ENCODE data around the gene CEPT1. TPM values are rescaled to one million over a fixed set of nuclear protein-coding genes. Genes with fewer than 3 reads are reported as not detected.
A peak's percentile ranks its signal among the peaks of the same experiment; 100 is the strongest.

Gene CEPT1
- total and polyA plus RNA-seq, 2 of the 4 experiments (the other 2 are of a cell fraction): 13.3 to 27.4 TPM

DNA sequence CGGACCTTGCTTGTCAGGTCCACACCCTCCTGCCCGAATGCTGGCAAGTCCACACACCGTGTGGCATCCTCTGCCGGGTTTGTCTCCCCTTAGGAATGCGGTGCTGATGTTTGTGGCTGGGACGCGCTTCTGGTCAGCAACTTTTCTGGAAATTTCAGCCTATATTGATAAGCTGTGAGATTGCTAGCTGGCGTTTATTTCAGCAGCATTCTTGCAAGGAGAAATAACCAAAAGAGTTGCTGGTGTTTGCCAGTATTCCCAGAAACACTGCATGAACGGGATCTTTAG is 601 bp downstream of the CEPT1 start:
- ATAC-seq (ENCODE audit: low read depth) (no peak; the same call in 1 of the 2 replicates), DNase-seq (peak; percentile 36)
- Histone ChIP-seq H2BK15ac (ENCODE audit: low read depth, low read length) (no peak overlapping the region), H3K4me2 (ENCODE audit: low read depth, low read length) (peak overlapping the region; percentile 56), H4K91ac (ENCODE audit: insufficient read depth, low read depth, low read length) (no peak overlapping the region), H3K9me1 (ENCODE audit: insufficient read depth, low read length) (peaks cover 3% of the 10 kb centered on the region; the same call in 1 of the 2 replicates), H3K4me1 (ENCODE audit: control insufficient read depth, insufficient read depth, low read length) (peaks cover 2% of the 10 kb centered on the region), H3K4ac (ENCODE audit: low read depth, low read length) (peak overlapping the region; percentile 91), H3K27me3 (ENCODE audit: control insufficient read depth, insufficient read depth, low read length) (no peaks in the 10 kb centered on the region), H3K9ac (ENCODE audit: low read depth, low read length) (peak overlapping the region; percentile 90), H3K14ac (replicated peaks; ENCODE audit: low read depth, low read length) (peak overlapping the region; percentile 23), H3K9me3 (ENCODE audit: control insufficient read depth, insufficient read depth, low read length) (no peaks in the 10 kb centered on the region), H3K79me1 (ENCODE audit: low read depth in 1 of 2, low read length in 2 of 2) (peaks cover 7 to 48% of the 10 kb centered on the region in 2 experiments; a peak in 3 of 4 replicates), H2BK5ac (ENCODE audit: low read depth, low read length, poor library complexity, severe bottlenecking) (peak overlapping the region; percentile 1), H3K36me3 (ENCODE audit: control insufficient read depth, insufficient read depth, low read length) (no peaks in the 10 kb centered on the region), H4K20me1 (ENCODE audit: insufficient read depth, low read length) (peaks cover 9% of the 10 kb centered on the region; the same call in 1 of the 2 replicates), H3K4me3 (ENCODE audit: insufficient read depth, low read depth, low read length) (peak overlapping the region; percentile 77), H3K27ac (ENCODE audit: insufficient read depth, low read length) (peak overlapping the region; percentile 80), H2AK9ac (replicated peaks; ENCODE audit: low read depth, low read length, poor library complexity) (peak overlapping the region; percentile 29), H2AFZ (replicated peaks; ENCODE audit: low read length, poor library complexity) (peak overlapping the region; percentile 100), H3K18ac (ENCODE audit: low read depth, low read length) (no peak overlapping the region), H2BK20ac (ENCODE audit: low read depth, low read length) (no peak overlapping the region), H3K56ac (ENCODE audit: extremely low read depth, insufficient read depth, low read length) (peak overlapping the region; percentile 56; the same call in 1 of the 2 replicates), H2AK5ac (ENCODE audit: low read depth, low read length) (no peak overlapping the region), H2BK120ac (ENCODE audit: low read depth, low read length) (no peak overlapping the region), H3K23ac (ENCODE audit: low read depth, low read length) (peak overlapping the region; percentile 87), H4K5ac (ENCODE audit: low read depth, low read length) (no peak overlapping the region), H4K8ac (ENCODE audit: low read depth in 2 of 2, low read length in 2 of 2) (peak overlapping the region; percentile 43 to 95; a peak in 3 of 4 replicates)
- no TSS peak for BruUV-seq (replicated peaks)
- ChIA-PET POLR2A (ENCODE audit: unreplicated experiment) (no interaction called here), CTCF (no interaction called here)
- 0 out of 2 replicates have a peak, but pooled peaks have one; percentile 54 for TF ChIP-seq MXI1 (IDR thresholded peaks at IDR 0.05; ENCODE audit: borderline replicate concordance, low read depth, low read length)
- TF ChIP-seq BHLHE40 (IDR thresholded peaks at IDR 0.05; ENCODE audit: low read depth, low read length): peak; percentile 38; the same call in 1 of the 2 replicates
- TF ChIP-seq CHD1 (IDR thresholded peaks at IDR 0.05; ENCODE audit: low read depth, low read length): no peak
- in situ Hi-C loops (cut with MboI; ENCODE audit: low sequenced_read_pairs) (no loop called here), intact Hi-C loops (cut with micrococcal nuclease) (loop anchor here (2.0 to 10.0 kb wide), 4 partner anchors 20 to 204 kb away; no protein-coding TSS in a partner anchor), dilution Hi-C loops (cut with HindIII; ENCODE audit: low sequenced_read_pairs, unreplicated experiment) (no loop called here)
- 0% methylated on average over 2 of the region's 9 CpGs; no CpG with 5 or more reads in 1 of the 2 experiments for WGBS, 2 experiments (ENCODE audit: extremely low coverage in 2 of 2, insufficient read length in 1 of 2)

Data from IMR-90 (cell line).